GM12873 (cell line): Measurements from ENCODE around the gene MIGA2.
A peak's percentile ranks its signal among the peaks of the same experiment; 100 is the strongest.

Source experiments
- CTCF ChIP-seq: IDR thresholded peaks from 2 replicates; pipeline ENCODE4 v1.5.1; 2012; ENCODE audit warnings: low read depth, mild to moderate bottlenecking, moderate library complexity, low read length, control low read depth; ENCODE audit not compliant: insufficient read depth; ENCODE audit errors: missing control alignments

The MIGA2 gene

GRCh38 chr9:129036241-129036922 lies at the start of gene MIGA2:
MIGA2 (plus strand) TSS chr9:129036626; CDS start chr9:129040595, 3,969 bp downstream.
- TF ChIP-seq CTCF = no peak

- no peak for TF ChIP-seq CTCF
Observed at GRCh38 chr9:128986671-128987070, 49.8 kb upstream of the MIGA2 start.

- no peak for TF ChIP-seq CTCF
Observed at GRCh38 chr9:128987805-128988204, 48.6 kb upstream of the MIGA2 start.

- peak; percentile 37 for TF ChIP-seq CTCF
Observed at GRCh38 chr9:128992995-128993394, 43.4 kb upstream of the MIGA2 start.

- no peak for TF ChIP-seq CTCF
Observed at GRCh38 chr9:128995791-128996190, 40.6 kb upstream of the MIGA2 start.

- no peak for TF ChIP-seq CTCF
Observed at GRCh38 chr9:128998462-128998861, 38.0 kb upstream of the MIGA2 start.

GRCh38 chr9:128999581-129000206 lies 36.7 kb upstream of the MIGA2 start:
- TF ChIP-seq CTCF = no peak
